ENCODE results near the gene NCOA7. TPM values are rescaled to one million over a fixed set of nuclear protein-coding genes. Genes with fewer than 3 reads are reported as not detected.

Gene NCOA7
- total RNA-seq, 1 experiment from 2014 or later, result 14.4 TPM

- TF ChIP-seq PREB (CRISPR knock-in tag; IDR thresholded peaks at IDR 0.05; ENCODE audit: borderline replicate concordance), result no peak
- no peak for TF ChIP-seq PRDM15 (CRISPR knock-in tag; IDR thresholded peaks at IDR 0.05)
- no peak for TF ChIP-seq SMAD4 (CRISPR knock-in tag; IDR thresholded peaks at IDR 0.05)
- no peak for TF ChIP-seq ZNF317 (CRISPR knock-in tag; IDR thresholded peaks at IDR 0.05; ENCODE audit: borderline replicate concordance, low read depth)
- no peak for TF ChIP-seq NR2C2 (CRISPR knock-in tag; IDR thresholded peaks at IDR 0.05)
- TF ChIP-seq KAT7 (CRISPR knock-in tag; IDR thresholded peaks at IDR 0.05; ENCODE audit: borderline replicate concordance), result no peak
- TF ChIP-seq TP53 (CRISPR knock-in tag; IDR thresholded peaks at IDR 0.05), result no peak
- no peak for TF ChIP-seq OVOL2 (CRISPR knock-in tag; IDR thresholded peaks at IDR 0.05; ENCODE audit: borderline replicate concordance)
These were observed 152.1 kb downstream of the NCOA7 start (continued) for GRCh38 chr6:125942672-125943527.

- no peaks in the 10 kb centered on the region for H3K4me1 Mint-ChIP-seq
- CTCF ChIA-PET, result interaction anchor here (1.1 to 1.5 kb wide), 2 partner anchors 12 to 37 kb away, joined by 6 to 9 read pairs; partner anchors contain the start of gene HINT3
- H3K4me3 Mint-ChIP-seq, result no peak overlapping the region
- H3K9me3 Mint-ChIP-seq, result no peaks in the 10 kb centered on the region
- DNase-seq (ENCODE audit: low spot score), result no peak
- no peaks in the 10 kb centered on the region for H3K36me3 Mint-ChIP-seq
- TF ChIP-seq PRDM15 (CRISPR knock-in tag; IDR thresholded peaks at IDR 0.05), result no peak
- H3K27ac Mint-ChIP-seq, result no peak overlapping the region
- H3K27me3 Mint-ChIP-seq (ENCODE audit: low read depth), result no peaks in the 10 kb centered on the region; the same call in 1 of the 2 replicates
- POLR2A ChIA-PET, result interaction anchor here (0.7 kb wide), 1 partner anchor 43 kb away, joined by 3 read pairs; the partner anchor contains the start of gene TRMT11
- no peak for ATAC-seq
These were observed 153.0 kb downstream of the NCOA7 start for GRCh38 chr6:125943528-125944433.

GRCh38 chr6:125944434-125944816, 153.7 kb downstream of the NCOA7 start:
- Mint-ChIP-seq H3K27ac (no peak overlapping the region), H3K36me3 (no peaks in the 10 kb centered on the region), H3K4me1 (no peaks in the 10 kb centered on the region), H3K9me3 (no peaks in the 10 kb centered on the region), H3K27me3 (ENCODE audit: low read depth) (no peaks in the 10 kb centered on the region; the same call in 1 of the 2 replicates), H3K4me3 (no peak overlapping the region)
- ChIA-PET POLR2A (no interaction called here), CTCF (interaction anchor here (0.9 to 2.6 kb wide), 2 partner anchors 9 to 38 kb away, joined by 3 to 9 read pairs (median 7); no protein-coding TSS in a partner anchor)
- DNase-seq (ENCODE audit: low spot score) (no peak), ATAC-seq (no peak)
- TF ChIP-seq ZMAT4 (CRISPR knock-in tag; IDR thresholded peaks at IDR 0.05) (no peak), JUN (CRISPR knock-in tag; IDR thresholded peaks at IDR 0.05) (no peak), SMAD3 (CRISPR knock-in tag; IDR thresholded peaks at IDR 0.05; ENCODE audit: borderline replicate concordance) (no peak), RELA (CRISPR knock-in tag; IDR thresholded peaks at IDR 0.05; ENCODE audit: borderline replicate concordance) (no peak), PRRX2 (CRISPR knock-in tag; IDR thresholded peaks at IDR 0.05) (no peak), NR1H2 (CRISPR knock-in tag; IDR thresholded peaks at IDR 0.05) (no peak), HMGA2 (CRISPR knock-in tag; IDR thresholded peaks at IDR 0.05) (no peak), FOXP1 (CRISPR knock-in tag; IDR thresholded peaks at IDR 0.05; ENCODE audit: borderline replicate concordance) (no peak), ZNF138 (CRISPR knock-in tag; conservative IDR thresholded peaks at IDR 0.05) (no peak), ATF1 (CRISPR knock-in tag; IDR thresholded peaks at IDR 0.05) (no peak), PREB (CRISPR knock-in tag; IDR thresholded peaks at IDR 0.05; ENCODE audit: borderline replicate concordance) (no peak), ZNF396 (CRISPR knock-in tag; IDR thresholded peaks at IDR 0.05; ENCODE audit: borderline replicate concordance) (no peak)
